Breast epithelium (tissue), 4 donors: Measurements from ENCODE around the gene PLEK2. TPM values are rescaled to one million over a fixed set of nuclear protein-coding genes. Genes with fewer than 3 reads are reported as not detected.

Experiments
- DNase-seq, 2 donors: peaks; one replicate each; pipeline ENCODE4 v3.0.0-alpha.2; 2019; ENCODE audit warnings: low spot score in 2 of 2
- H3K27ac ChIP-seq, 2 donors: fragments of 200-600 bp; sonication (generic) in 1 of 2; one replicate each; pipeline ENCODE4 v1.5.1; 2016 to 2019; ENCODE audit warnings: mild to moderate bottlenecking in 1 of 2
- H3K27me3 ChIP-seq, 2 donors: fragments of 200-600 bp; sonication (generic) in 1 of 2; one replicate each; pipeline versions ENCODE4 v1.5.1 to v1.6.0; 2017 to 2019; ENCODE audit warnings: control low read depth in 1 of 2, mild to moderate bottlenecking in 1 of 2
- H3K36me3 ChIP-seq: fragments of 200-600 bp; one replicate; pipeline ENCODE4 v1.5.1; 2019
- H3K4me1 ChIP-seq, 2 donors: fragments of 200-600 bp; sonication (generic); one replicate each; pipeline ENCODE4 v1.5.1; 2016 to 2019; ENCODE audit warnings: control low read depth in 1 of 2
- H3K4me3 ChIP-seq, 3 donors: fragments of 200-600 bp; sonication (generic); 1 replicate in 2 of 3; 2 replicates in 1 of 3; pipeline ENCODE4 v1.5.1; 2016 to 2019; ENCODE audit warnings: mild to moderate bottlenecking in 3 of 3, moderate library complexity in 2 of 3
- H3K9me3 ChIP-seq, 2 donors: fragments of 200-600 bp; sonication (generic) in 1 of 2; one replicate each; pipeline ENCODE4 v1.5.1; 2016 to 2019; ENCODE audit warnings: control low read depth in 1 of 2
- POLR2A ChIP-seq: fragments of 450-650 bp; IDR thresholded peaks from one replicate; pipeline ENCODE4 v1.6.1; 2016; ENCODE audit warnings: antibody characterized with exemption, mild to moderate bottlenecking, moderate library complexity
- POLR2AphosphoS5 ChIP-seq, 3 donors: sonication (generic); formaldehyde crosslinking; IDR thresholded peaks; one replicate each; pipeline ENCODE4 v1.6.1; 2017; ENCODE audit warnings: antibody characterized with exemption in 3 of 3
- intact Hi-C: fragments of 100-400 bp; cut with DNase I; formaldehyde crosslinking; loops from one replicate; pipeline ENCODE4 v1.15.1; 2023; ENCODE audit warnings: low total_unique reads
- total RNA-seq, 3 donors: library from RNA; depleted of rRNA; stranded (reverse); fragments of >200 nt; gene quantifications; one replicate each; pipeline ENCODE4 v1.1.0, GENCODE V29; 2016
- TF ChIP-seq, protein P1 (sequence below), 3 donors: fragments of 450-650 bp; IDR thresholded peaks; one replicate each; pipeline ENCODE4 v1.5.1; 2016 to 2017; ENCODE audit warnings: antibody characterized with exemption in 3 of 3, mild to moderate bottlenecking in 3 of 3, moderate library complexity in 3 of 3

Gene PLEK2
- total RNA-seq, 3 donors from 2014 or later = 3.4 to 5.2 TPM; not detected in 1

- no peaks in the 10 kb centered on the region for H3K36me3 ChIP-seq
These were observed 46.5 kb downstream of the PLEK2 start for GRCh38 chr14:67365476-67365875.

GRCh38 chr14:67360470-67361206 lies 51.3 kb downstream of the PLEK2 start:
- TF ChIP-seq, protein P1, sequence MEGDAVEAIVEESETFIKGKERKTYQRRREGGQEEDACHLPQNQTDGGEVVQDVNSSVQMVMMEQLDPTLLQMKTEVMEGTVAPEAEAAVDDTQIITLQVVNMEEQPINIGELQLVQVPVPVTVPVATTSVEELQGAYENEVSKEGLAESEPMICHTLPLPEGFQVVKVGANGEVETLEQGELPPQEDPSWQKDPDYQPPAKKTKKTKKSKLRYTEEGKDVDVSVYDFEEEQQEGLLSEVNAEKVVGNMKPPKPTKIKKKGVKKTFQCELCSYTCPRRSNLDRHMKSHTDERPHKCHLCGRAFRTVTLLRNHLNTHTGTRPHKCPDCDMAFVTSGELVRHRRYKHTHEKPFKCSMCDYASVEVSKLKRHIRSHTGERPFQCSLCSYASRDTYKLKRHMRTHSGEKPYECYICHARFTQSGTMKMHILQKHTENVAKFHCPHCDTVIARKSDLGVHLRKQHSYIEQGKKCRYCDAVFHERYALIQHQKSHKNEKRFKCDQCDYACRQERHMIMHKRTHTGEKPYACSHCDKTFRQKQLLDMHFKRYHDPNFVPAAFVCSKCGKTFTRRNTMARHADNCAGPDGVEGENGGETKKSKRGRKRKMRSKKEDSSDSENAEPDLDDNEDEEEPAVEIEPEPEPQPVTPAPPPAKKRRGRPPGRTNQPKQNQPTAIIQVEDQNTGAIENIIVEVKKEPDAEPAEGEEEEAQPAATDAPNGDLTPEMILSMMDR (IDR thresholded peaks at IDR 0.05) = no peak
- TF ChIP-seq POLR2AphosphoS5 (IDR thresholded peaks at IDR 0.05) = peak in 1 of 3 donors; percentile 8
- H3K4me1 ChIP-seq = peaks cover 3 to 12% of the 10 kb centered on the region in 2 donors
- intact Hi-C loops = no loop called here

More at GRCh38 chr14:67365476-67365875, 46.5 kb downstream of the PLEK2 start:
- no peak for TF ChIP-seq POLR2A
- TF ChIP-seq POLR2AphosphoS5 (IDR thresholded peaks at IDR 0.05) = no peak
- TF ChIP-seq, protein P1 (IDR thresholded peaks at IDR 0.05) = no peak
- DNase-seq = no peak
- Histone ChIP-seq H3K9me3 (no peaks in the 10 kb centered on the region), H3K4me3 (no peak overlapping the region), H3K27ac (no peak overlapping the region), H3K4me1 (peaks cover 0 to 12% of the 10 kb centered on the region in 2 donors), H3K27me3 (no peaks in the 10 kb centered on the region)
- intact Hi-C loops = no loop called here

GRCh38 chr14:67359775-67360469 lies 52.0 kb downstream of the PLEK2 start, which contains the start of the genes ATP6V1D and EIF2S1:
Gene ATP6V1D (minus strand): TSS chr14:67359804. CDS start chr14:67359698, 106 bp downstream.
Gene EIF2S1 (plus strand): TSS chr14:67360328. CDS start chr14:67364768, 4,440 bp downstream.
- peak within 1 kb of the TSS; percentile 90 to 96 for H3K27ac ChIP-seq
- H3K4me3 ChIP-seq = peak within 1 kb of the TSS; percentile 65 to 82 (median 80)
- peak; percentile 99 for DNase-seq
- no peaks in the 10 kb centered on the region for H3K27me3 ChIP-seq
- H3K9me3 ChIP-seq = no peaks in the 10 kb centered on the region
- H3K4me1 ChIP-seq = peaks cover 3 to 12% of the 10 kb centered on the region in 2 donors
- intact Hi-C loops = no loop called here
- no peaks in the 10 kb centered on the region for H3K36me3 ChIP-seq
- TF ChIP-seq, protein P1 (IDR thresholded peaks at IDR 0.05) = peak; percentile 83 to 99 (median 98)
- TF ChIP-seq POLR2AphosphoS5 (IDR thresholded peaks at IDR 0.05) (peak; percentile 85 to 87 (median 87)), POLR2A (peak; percentile 79)

More at GRCh38 chr14:67360470-67361206, 51.3 kb downstream of the PLEK2 start:
- DNase-seq = no peak
- Histone ChIP-seq H3K9me3 (no peaks in the 10 kb centered on the region), H3K27ac (peak overlapping the region; percentile 90 to 96), H3K36me3 (no peaks in the 10 kb centered on the region), H3K27me3 (no peaks in the 10 kb centered on the region), H3K4me3 (peak overlapping the region; percentile 65 to 82 (median 80))

DNA sequence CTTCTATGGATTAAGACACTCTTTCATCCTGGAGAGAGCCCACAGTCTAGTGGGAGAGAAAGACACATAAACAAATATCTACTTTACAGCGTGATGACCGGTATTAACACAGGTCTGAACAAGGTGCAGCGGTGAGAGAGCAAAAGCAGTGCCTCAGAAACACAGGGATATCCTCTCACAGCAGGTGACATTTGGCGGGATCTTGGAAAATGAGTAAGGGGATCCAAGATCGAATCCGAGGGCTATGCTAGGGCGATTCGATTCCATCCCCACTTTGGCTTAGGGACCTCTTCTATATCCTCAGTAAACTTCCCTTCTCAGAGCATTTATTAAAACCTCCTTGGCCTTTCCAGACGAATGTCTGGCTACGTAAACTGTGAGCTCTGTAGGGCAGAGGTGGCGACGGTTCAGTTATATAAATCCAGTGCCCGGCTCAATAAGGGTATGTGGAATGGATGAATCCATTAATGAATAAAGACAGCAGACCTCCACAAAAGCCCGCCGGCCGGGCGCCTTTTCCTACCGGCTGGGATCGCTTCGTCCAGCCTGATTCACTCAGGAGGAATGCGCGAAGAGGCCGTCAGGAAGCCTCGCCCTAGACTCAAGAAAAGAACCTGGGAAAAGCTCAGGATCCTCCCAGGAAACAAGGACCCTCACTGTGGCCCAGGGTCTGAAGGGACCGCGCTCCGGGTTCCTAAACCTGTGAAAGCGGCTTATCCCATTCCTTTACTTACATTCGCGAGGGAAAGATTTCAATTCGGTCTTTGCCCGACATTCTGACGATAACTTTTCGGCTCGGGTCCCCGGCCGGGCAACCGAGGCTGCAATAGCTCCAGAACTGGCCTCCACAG lies 52.8 kb downstream of the PLEK2 start:
- Histone ChIP-seq H3K4me3 (peak overlapping the region; percentile 65 to 82 (median 80)), H3K36me3 (no peaks in the 10 kb centered on the region), H3K27me3 (no peaks in the 10 kb centered on the region), H3K9me3 (no peaks in the 10 kb centered on the region), H3K4me1 (peaks cover 3 to 12% of the 10 kb centered on the region in 2 donors), H3K27ac (peak overlapping the region; percentile 90 to 96)
- TF ChIP-seq POLR2AphosphoS5 (IDR thresholded peaks at IDR 0.05) = no peak
- TF ChIP-seq POLR2A = no peak
- TF ChIP-seq, protein P1 (IDR thresholded peaks at IDR 0.05) = no peak
- DNase-seq = no peak
- intact Hi-C loops = no loop called here
